ENCODE results near the gene PARVB.
"Not testable (repeated sequence)": the region's sequence is repeated elsewhere in the genome, so short reads cannot be mapped to it uniquely, and the experiment has no call there.

The PARVB gene

GRCh38 chr22:44091021-44091721 is 67.1 kb downstream of the PARVB start:
- peak; percentile 33 for DNase-seq

- DNase-seq, result no peak
These were observed 67.6 kb downstream of the PARVB start for GRCh38 chr22:44091751-44092150.

- no peak for DNase-seq
These were observed 68.6 kb downstream of the PARVB start for GRCh38 chr22:44092636-44093220.

GRCh38 chr22:44093791-44094190 is 69.7 kb downstream of the PARVB start:
- DNase-seq, result no peak

GRCh38 chr22:44094751-44095302 is 70.7 kb downstream of the PARVB start:
- no peak for DNase-seq

- DNase-seq, result no peak
These were observed 72.6 kb downstream of the PARVB start for GRCh38 chr22:44096736-44097135.

GRCh38 chr22:44097263-44098020 is 73.3 kb downstream of the PARVB start:
- no peak for DNase-seq

GRCh38 chr22:44098021-44098739 is 74.1 kb downstream of the PARVB start:
- DNase-seq, result no peak

GRCh38 chr22:44098966-44099530 is 74.9 kb downstream of the PARVB start:
- no peak for DNase-seq

- no peak for DNase-seq
These were observed 75.6 kb downstream of the PARVB start for GRCh38 chr22:44099696-44100095.

GRCh38 chr22:44100411-44100810 is 76.3 kb downstream of the PARVB start:
- no peak for DNase-seq

- no peak for DNase-seq
These were observed 78.0 kb downstream of the PARVB start for GRCh38 chr22:44102121-44102520.

GRCh38 chr22:44102856-44103255 is 78.8 kb downstream of the PARVB start:
- DNase-seq, result no peak

- DNase-seq, result no peak
These were observed 79.8 kb downstream of the PARVB start for GRCh38 chr22:44103735-44104480.

- DNase-seq, result no peak
These were observed 83.2 kb downstream of the PARVB start for GRCh38 chr22:44107340-44107739.

- DNase-seq, result no peak
These were observed 84.0 kb downstream of the PARVB start for GRCh38 chr22:44108076-44108475.

- no peak for DNase-seq
These were observed 84.8 kb downstream of the PARVB start for GRCh38 chr22:44108806-44109385.

GRCh38 chr22:44109416-44109815 is 85.3 kb downstream of the PARVB start:
- DNase-seq, result no peak

GRCh38 chr22:44110656-44111055 is 86.6 kb downstream of the PARVB start:
- DNase-seq, result not testable (repeated sequence)

GRCh38 chr22:44111562-44112155 is 87.6 kb downstream of the PARVB start:
- DNase-seq, result no peak

GRCh38 chr22:44112191-44112590 is 88.1 kb downstream of the PARVB start:
- DNase-seq, result no peak
